Upper lobe of left lung (tissue), 4 donors: ENCODE results near the gene EPS8L2.

Experiments
- EP300 ChIP-seq, 4 donors: sonication (generic); formaldehyde crosslinking; IDR thresholded peaks; one replicate each; pipeline ENCODE4 v1.5.1; 2017; ENCODE audit warnings: antibody characterized with exemption in 4 of 4, control low read depth in 2 of 4
- POLR2A ChIP-seq, 4 donors: fragments of 450-650 bp; IDR thresholded peaks; one replicate each; pipeline ENCODE4 v1.5.1; 2016 to 2017; ENCODE audit warnings: antibody characterized with exemption in 4 of 4, mild to moderate bottlenecking in 2 of 4
- POLR2AphosphoS5 ChIP-seq, 2 donors: sonication (generic); formaldehyde crosslinking; IDR thresholded peaks; one replicate each; pipeline ENCODE4 v1.5.1; 2017; ENCODE audit warnings: antibody characterized with exemption in 2 of 2
- TF ChIP-seq, protein P1 (sequence below), 6 experiments: fragments of 450-650 bp in 4 of 6; fragments of 200-600 bp in 2 of 6; sonication (generic) in 2 of 6; IDR thresholded peaks; one replicate each; pipeline ENCODE4 v1.5.1; 2016 to 2019; ENCODE audit warnings: antibody characterized with exemption in 6 of 6

DNA sequence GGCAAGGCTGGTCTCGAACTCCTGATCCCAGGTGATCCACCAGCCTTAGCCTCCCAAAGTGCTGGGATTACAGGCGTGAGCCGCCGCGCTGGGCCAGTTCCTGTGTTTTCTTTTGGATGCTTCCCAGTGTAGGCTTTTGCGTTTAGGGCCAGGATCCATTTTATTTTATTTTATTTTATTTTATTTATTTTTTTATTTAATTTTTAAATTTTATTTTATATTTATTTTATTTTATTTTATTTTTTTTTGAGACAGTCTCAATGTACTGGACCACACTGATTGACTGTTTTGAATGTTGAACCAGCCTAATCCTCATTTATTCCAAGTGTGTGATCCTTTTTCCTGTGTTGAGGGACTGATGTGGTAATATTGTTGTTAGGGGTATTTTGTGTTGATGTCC lies 8.4 kb downstream of the EPS8L2 start:
- TF ChIP-seq, protein P1, sequence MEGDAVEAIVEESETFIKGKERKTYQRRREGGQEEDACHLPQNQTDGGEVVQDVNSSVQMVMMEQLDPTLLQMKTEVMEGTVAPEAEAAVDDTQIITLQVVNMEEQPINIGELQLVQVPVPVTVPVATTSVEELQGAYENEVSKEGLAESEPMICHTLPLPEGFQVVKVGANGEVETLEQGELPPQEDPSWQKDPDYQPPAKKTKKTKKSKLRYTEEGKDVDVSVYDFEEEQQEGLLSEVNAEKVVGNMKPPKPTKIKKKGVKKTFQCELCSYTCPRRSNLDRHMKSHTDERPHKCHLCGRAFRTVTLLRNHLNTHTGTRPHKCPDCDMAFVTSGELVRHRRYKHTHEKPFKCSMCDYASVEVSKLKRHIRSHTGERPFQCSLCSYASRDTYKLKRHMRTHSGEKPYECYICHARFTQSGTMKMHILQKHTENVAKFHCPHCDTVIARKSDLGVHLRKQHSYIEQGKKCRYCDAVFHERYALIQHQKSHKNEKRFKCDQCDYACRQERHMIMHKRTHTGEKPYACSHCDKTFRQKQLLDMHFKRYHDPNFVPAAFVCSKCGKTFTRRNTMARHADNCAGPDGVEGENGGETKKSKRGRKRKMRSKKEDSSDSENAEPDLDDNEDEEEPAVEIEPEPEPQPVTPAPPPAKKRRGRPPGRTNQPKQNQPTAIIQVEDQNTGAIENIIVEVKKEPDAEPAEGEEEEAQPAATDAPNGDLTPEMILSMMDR (IDR thresholded peaks at IDR 0.05): no peak
- no peak for TF ChIP-seq POLR2A (IDR thresholded peaks at IDR 0.05)
- no peak for TF ChIP-seq EP300 (IDR thresholded peaks at IDR 0.05)
- no peak for TF ChIP-seq POLR2AphosphoS5 (IDR thresholded peaks at IDR 0.05)
